ENCODE results near the gene DGKH.
"Not testable (repeated sequence)": the region's sequence is repeated elsewhere in the genome, so short reads cannot be mapped to it uniquely, and the experiment has no call there.

DGKH gene

DNA sequence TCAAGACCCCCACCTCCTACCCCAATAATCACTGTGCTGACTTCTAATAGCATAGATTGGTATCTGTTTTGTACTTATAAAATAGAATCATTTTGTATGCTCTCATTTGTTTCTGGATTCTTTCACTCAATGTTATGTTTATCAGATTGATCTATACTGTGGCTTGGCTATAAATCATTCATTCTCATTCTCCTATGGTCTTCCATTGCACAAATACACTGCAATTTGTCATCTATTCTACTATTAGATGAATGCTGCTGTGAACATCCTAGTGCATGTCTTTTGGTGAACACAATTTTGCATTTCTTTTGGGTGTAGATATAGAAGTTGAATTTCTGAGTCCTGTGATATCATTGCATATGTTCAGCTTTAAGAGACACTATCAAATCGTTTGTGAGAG is 128.7 kb downstream of the DGKH start:
- no peak for DNase-seq

DNA sequence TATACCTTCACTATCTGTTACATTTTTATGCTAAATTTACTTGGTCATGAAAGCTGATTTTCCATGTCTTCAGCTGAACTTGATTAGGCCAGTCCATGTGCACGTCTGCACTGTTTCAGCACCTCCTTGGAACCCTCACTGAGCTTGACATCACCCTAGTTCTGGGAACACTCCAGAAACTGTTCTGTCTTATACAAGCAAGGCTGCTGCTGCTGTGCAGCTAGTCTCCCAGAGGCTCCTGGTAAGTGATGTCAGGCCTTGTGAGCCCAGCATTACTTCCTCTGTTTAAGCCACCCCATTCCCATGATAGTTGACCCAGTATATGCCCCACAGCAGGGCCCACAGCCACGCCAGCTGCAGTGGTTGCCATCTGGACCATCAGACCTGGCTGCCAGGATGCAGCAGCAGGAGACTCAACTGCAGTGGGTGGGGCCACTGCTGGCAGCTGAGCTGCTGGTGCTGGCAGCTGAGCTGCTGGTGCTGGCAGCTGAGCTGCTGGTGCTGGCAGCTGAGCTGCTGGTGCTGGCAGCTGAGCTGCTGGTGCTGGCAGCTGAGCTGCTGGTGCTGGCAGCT is 133.0 kb downstream of the DGKH start:
- no peak for DNase-seq

DNA sequence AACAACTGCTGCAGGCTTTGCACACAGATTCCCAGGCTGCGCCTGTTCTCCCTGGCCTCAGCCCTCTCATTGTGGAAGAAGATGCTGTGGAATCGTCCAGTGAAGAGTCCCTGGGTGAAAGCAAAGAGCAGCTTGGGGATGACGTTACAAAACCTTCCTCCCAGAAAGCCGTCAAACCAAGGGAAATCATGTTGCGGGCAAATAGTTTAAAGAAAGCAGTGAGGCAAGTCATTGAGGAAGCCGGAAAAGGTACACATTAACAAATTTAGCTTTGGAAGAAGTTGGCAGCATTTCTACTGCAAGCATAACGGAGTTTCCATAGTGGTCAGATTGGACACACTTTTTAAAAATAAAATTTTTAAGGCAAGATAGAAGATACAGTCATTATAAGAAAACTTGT is 140.6 kb downstream of the DGKH start:
- DNase-seq = no peak

DNA sequence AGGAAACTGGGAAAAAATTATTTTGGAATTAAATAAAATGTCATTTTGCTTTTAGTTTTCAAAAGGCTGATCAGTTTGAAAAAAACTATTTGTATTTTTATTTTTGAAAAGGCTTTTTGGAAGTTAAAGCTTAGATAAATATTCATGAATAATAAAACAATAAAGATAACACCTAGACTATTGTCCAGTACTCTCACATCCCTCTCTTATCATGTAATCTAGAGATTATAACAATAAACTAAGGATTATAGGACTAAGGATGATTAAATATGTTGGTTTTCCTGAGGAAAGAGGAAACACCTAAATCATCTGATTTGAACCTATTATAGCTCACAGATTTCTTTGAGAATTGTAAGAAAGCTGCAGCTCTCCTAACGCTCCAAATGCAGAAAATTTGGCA is 142.1 kb downstream of the DGKH start:
- no peak for DNase-seq

DNA sequence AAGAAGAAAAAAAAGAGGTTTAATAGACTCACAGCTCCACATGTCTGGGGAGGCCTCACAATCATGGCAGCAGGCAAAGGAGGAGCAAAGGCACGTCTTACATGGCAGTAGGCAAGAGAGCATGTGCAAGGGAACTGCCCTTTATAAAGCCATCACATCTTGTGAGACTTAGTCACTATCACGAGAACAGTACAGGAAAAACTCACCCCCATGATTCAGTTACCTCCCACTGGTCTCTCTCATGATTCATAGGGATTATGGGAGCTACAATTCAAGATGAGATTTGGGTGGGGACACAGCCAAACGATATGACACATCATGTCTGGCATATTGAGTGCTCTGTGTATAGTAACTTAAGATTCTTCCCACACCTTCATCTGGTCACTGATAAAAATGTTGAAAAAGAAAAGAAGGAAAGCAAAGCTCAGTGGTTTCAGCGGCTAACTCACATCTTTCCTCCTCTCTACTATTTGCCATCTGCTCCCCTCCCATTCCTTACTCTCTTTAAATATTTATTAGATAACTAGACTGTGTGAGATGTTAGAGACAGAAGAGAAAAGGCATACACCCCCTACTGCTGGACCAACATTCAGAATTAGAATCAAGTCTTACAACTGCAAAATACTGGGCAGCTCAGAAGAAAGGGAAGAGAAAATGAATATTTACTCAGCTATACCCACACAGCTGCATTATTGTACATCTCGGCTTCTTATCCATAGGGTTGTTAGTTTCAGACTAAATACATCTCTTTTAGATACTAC is 163.4 kb downstream of the DGKH start:
- no peak for DNase-seq

DNA sequence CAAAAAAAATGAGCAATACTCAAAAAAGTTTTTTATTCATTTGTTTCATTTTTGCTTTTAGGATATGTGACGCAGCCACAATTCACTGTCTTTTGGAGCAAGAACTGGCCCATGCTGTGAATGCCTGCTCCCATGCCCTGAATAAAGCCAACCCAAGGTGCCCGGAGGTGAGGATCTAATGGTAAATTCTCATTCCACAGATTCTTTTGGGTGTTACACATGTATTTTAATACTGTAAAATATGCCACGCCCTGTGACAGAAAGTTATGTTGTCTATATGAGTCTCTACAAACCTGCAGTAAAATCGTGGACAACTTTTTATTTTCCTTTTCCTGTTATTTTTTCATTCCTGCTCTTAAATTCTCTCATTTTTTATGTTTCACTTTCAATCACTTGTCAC is 166.0 kb downstream of the DGKH start:
- DNase-seq = no peak

DNA sequence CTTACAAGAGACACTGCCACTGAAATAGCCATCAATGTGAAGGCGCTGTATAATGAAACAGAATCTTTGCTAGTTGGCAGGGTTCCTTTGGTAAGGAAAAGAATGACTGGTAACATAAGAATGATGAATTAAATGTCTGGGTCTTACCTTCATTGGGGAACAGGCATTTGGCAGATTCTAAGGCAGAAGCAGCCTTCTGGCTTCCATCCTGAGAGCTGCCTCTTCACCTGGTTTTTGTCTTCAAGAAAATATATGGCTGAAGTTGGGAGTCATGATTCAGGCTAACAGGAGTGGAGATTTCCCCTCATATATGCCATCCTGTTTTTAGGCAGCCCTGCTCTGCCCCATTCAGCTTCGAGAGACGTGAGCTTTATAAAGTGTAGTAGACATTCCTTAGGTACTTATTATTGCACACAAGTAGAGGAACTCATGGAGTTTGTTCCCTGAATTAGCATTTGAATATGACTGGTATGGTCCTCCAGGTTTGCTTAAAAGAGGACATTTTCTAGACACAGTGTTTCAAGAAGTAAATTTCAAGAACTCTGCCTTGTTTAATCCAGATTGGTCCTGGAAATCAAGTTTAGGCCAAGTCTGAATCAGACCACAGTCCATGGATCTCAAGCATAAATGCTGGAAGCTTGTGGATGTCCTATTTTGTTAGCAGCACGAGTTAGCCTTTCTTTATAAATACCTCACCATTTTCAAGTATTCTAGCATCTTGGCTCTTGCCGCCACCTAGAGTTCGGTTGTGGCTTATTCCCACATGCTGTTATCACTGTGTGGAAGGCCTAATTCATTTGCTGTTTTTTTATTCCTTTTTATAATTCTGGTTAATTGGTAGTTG is 167.4 kb downstream of the DGKH start:
- DNase-seq = no peak

DNA sequence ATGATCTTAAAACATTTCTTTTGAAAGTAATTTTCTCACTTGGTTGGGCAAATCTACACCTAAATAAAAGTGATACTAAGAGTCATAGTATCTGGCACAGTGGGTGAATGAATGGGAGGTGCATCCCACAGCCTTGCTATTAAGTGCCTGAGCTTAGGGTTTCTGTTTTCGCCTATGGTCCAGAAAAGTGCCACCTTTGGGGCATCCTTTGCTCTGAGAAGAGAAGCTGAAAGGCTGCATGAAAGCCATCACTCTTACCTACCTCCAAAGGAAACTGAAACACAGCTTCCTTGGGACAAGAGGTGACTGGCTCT is 167.9 kb downstream of the DGKH start:
- DNase-seq = no peak

DNA sequence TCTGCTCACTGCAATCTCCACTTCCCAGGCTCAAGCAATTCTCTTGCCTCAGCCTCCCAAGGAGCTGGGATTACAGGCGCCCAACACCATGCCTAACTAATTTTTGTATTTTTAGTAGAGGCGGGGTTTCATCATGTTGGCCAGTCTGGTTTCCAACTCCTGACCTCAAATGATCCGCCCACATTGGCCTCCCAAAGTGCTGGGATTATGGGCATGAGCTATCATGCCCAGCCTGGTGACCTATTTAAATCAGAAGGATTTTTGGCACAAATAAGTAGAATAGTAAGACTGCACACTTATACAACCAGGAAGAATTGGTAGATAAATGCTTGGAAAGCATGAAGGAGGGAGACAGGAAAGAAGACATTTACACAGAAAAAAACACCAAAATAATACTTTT is 170.1 kb downstream of the DGKH start:
- DNase-seq = no peak

DNA sequence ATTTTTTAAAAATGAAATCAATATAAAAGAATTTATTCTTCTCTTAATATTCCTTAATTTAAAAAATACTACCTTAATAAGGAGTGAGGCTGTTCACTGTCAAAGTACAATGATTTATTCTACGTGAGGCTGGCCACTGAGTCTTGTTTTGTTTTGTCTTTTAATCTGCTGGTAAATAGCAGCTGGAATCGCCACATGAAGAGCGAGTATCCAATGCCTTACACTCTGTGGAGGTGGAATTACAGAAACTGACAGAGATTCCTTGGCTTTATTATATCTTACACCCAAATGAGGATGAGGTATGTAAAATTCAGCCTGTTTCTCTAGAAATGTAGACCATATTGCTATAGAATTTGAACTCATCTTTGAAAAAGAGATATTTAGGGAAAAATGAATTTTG is 170.6 kb downstream of the DGKH start:
- no peak for DNase-seq

DNA sequence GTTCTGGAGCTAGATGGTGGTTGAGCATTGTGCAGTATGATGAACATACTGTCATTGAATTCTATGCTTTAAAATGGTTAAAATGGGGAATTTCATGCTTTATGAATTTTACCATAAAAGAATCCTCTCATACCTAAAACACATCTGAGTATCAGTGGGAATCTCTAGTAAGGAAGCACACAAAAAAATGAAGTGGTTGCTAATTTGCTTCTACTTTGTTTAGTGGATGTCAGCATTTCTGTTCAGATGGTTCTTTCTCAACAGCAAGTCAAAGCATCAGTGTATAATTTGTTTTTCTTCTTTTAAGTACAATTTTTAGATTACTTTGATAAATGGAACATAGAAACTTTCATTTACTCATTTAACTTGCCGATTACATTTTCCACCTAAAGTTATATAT is 171.4 kb downstream of the DGKH start:
- no peak for DNase-seq

DNA sequence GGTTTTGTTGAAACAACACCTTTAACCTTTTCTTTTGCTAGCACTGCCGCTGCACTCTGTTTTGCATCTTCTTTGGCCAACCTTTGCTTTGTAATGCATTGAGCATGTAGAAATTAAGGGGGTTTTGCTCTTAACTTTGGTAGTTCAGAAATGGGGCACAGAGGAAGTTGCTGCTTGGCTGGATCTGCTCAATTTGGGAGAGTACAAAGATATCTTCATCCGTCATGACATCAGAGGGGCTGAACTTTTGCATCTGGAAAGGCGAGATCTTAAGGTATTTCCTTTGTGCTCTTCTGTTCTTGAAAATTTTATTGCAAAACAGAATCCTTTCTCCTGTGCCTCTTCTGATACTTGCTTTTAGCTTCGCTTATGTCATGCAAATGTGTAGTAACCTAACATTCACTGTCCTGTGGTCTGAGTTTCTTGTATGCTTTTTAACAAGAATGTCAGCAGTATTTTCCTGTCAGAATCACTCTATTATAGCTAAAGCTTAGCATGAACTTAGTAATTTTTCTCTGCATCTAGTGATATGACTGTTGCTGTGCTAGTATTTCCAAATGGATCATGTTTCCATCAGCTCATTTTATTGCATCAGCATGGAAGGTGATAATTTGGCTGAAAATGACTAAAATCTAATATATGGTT is 172.8 kb downstream of the DGKH start:
- DNase-seq = no peak

DNA sequence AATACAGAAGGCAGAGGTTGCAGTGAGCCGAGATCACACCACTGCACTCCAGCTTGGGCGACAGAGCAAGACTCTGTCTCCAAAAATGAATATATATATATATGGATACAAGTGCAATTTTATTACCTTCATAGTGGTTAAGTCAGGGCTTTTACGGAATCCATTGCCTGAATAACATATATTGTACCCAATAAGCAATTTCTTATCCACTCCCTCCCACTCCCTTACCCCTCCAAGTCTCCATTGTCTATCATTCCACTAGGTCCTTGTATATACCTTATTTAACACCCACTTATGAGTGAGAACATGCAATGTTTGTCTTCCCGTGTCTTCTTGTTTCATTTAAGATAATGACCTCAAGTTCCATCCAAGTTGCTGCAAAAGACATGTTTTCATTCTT is 175.2 kb downstream of the DGKH start:
- DNase-seq = no peak

DNA sequence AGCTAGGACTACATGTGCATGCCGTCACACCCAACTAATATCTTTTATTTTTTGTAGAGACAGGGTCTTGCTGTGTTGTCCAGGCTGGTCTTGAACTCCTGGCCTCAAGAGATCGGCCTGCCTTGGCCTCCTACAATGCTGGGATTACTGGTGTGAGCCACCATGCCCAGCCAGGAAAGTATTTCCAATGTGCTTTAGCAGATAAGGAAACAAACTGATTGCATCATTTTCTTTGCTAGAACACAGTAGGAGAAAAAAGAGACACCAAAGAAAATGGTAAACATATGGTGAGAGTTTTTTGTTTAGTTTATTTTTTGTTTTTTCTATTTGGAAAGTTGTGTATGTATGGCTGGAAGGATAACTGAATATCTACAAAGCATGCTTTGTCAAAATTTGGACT is 176.6 kb downstream of the DGKH start:
- DNase-seq = no peak

DNA sequence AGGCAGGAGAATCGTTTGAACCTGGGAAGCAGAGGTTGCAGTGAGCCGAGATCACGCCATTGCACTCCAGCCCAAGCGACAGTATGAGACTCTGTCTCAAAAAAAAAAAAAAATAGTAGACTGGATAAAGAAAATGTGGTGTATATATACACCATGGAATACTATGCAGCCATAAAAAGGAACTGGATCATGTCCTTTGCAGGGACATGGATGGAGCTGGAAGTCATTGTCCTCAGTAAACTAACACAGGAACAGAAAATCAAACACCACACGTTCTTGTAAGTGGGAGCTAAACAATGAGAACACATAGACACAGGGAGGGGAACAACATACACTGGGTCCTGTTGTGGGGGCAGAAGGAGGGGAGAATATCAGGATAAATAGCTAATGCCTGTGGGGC is 178.3 kb downstream of the DGKH start:
- DNase-seq = not testable (repeated sequence)

DNA sequence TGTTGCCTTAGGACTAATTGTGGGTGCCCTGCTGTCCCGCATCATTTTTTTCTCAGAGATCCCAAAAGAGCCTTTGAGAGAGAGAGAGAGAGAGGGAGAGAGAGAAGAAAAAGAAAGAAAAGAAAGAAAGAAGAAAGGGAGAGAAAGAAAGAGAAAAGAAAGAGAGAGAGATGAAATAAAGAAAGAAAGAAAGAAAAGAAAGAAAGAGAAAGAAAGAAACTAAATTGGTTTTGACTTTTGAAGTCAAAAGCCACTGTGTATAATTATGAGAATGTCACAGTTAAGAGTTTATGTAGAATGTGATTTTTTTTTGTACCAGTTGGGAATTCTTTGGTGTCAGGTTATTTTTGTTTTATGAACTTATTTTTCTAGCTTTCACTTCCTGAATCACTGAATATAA is 180.1 kb downstream of the DGKH start:
- no peak for DNase-seq

DNA sequence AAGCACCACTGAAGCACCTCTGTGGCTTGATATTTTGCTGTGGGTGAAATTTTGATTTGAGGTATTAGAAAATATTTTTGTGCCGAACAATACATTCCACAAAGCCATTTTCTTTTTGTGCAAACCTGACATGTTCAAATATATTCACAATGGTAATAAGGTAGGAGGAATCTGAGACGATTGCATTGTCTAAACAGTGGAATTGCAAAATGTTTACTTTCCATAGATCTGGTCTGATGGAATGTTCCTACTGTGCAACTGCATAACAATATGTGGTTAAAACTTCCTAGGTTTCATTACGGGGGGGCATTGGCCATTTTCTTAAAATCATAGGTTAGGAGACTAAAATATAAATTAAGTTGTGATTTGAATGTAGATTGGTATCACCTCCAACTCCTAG is 180.8 kb downstream of the DGKH start:
- DNase-seq = no peak

DNA sequence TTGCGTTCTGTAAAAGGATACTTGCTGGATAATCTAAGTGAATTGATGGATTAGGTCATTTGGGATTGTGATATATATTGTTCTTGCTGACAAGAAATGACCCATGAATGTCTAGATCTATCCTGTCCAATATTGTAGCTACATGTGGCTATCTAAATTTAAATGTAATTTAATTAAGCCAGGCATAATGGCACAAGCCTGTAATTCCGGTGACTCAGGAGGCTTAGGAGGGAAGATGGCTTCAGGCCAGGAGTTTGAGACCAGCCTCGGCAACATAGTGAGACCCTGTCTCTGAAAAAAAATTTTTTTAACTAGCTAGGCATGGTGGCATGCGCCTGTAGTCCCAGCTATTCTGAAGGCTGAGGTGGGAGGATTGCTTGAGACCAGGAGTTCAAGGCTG is 184.2 kb downstream of the DGKH start:
- no peak for DNase-seq

DNA sequence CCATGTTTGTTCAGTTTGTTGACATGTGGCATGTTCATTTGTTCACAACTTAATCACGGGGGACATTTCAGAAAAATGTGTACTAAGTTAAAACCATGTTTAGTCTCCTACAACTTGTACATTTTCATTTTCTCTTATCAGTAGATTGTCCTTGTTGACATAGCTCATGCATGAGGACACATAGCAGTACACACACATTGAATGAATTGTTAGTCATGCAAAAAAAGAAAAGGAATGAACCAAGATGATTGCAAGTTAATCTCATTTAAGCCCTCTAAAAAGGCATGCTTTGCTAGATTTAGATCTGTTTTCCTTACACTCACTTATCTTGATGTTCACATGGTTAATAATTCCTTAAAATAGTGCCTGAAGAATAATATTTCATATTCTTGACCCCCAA is 185.3 kb downstream of the DGKH start:
- DNase-seq = no peak

DNA sequence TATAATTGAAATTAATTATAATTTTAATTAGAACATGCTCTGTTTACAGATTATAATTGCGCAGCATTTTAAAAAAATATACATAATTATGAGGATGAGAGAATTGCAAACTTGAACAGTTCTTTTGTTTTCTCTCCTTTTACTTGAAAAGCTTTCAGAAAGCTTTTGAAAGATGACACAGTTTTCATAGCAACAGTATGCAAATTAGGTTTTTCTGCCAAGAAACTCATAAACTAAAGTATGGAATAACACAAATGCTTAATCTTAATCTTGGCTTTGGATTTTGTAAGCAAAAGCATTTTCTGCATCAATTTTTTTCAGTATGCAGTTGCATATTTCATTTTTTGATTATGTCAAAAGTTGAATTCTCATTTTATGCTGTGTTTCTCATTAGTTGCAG is 190.7 kb downstream of the DGKH start:
- no peak for DNase-seq

DNA sequence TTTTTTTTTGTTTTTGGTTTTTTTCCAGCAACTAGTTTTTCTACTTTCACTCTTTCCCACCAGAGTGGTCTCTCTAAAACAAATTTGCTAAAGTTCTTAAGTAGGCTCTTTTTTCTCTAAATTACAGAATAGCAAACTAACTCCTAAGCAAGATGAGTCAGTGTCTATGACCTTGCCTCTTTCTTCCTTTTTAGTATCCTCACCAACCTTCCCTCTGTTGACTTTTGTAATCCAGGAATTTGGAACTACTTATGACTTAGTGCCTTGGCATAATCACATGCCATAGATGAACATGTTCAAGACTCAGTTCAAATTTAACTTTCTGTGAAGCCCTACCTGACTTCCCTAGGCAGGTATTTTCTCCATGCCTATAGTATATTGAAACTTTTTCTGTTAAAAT is 191.2 kb downstream of the DGKH start:
- DNase-seq = no peak

DNA sequence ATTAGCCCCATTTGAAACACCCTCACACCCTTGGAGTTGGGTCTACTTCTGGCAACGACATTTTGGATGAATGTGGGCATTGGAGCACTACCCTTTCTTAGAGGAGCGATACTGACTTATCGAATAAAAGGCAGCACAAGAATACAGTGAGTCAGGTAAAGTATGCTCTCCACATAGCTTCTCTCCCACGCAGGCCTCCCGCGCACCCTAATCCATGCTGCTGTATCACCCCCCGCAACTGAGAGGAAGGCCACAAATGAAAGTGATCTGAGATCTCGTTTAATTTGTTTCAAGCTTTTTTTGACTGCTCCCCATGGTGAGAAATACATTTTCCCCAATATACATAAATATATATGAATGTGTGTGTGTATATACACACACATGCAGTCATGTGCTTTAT is 198.1 kb downstream of the DGKH start:
- DNase-seq = no peak

DNA sequence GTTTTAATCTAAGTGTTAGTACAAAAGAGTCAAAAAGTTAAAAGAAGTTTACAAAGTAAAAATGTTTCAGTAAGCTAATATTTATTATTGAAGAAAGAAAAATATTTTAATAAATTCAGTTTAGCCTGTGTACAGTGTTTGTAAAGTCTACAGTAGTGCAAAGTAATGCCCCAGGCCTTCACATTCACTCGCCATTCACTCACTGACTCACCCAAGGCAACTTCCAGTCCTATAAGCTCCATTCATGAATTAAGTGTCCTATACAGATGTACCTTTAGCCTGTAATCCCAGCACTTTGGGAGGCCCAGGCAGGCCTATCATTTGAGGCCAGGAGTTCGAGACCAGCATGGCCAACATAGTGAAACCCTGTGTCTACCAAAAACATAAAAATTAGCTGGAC is 199.4 kb downstream of the DGKH start:
- DNase-seq = no peak

DNA sequence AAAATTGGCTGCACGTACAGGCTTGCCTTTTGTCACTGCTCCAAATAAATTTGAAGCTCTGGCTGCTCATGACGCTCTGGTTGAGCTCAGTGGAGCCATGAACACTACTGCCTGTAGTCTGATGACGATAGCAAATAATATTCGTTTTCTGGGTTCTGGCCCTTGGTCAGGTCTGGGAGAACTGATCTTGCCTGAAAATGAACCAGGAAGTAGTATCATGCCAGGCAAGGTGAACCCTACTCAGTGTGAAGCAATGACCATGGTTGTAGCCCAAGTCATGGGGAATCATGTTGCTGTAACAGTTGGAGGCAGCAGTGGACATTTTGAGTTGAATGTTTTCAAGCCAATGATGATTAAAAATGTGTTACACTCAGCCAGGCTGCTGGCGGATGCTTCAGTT is 207.4 kb downstream of the DGKH start:
- no peak for DNase-seq
